Inflammatory macrophage treated with lipopolysaccharide for 4 hours (primary cell): Measurements from ENCODE around the gene DCDC1.

Experiments used
- DNase-seq: peaks from one replicate; pipeline ENCODE4 v3.0.0-alpha.2; 2020

Gene DCDC1

GRCh38 chr11:30893318-30893717, 476.2 kb downstream of the DCDC1 start:
- no peak for DNase-seq

GRCh38 chr11:30889143-30889794, 480.3 kb downstream of the DCDC1 start:
- no peak for DNase-seq

- no peak for DNase-seq
These were observed 490.1 kb downstream of the DCDC1 start for GRCh38 chr11:30879322-30880005.

- DNase-seq, result no peak
These were observed 491.1 kb downstream of the DCDC1 start for GRCh38 chr11:30878400-30878799.

- DNase-seq, result no peak
These were observed 492.7 kb downstream of the DCDC1 start for GRCh38 chr11:30876663-30877396.

GRCh38 chr11:30876228-30876627, 493.3 kb downstream of the DCDC1 start:
- DNase-seq, result no peak

- no peak for DNase-seq
These were observed 493.7 kb downstream of the DCDC1 start for GRCh38 chr11:30875806-30876205.

GRCh38 chr11:30873924-30874610, 495.5 kb downstream of the DCDC1 start:
- DNase-seq, result no peak

- no peak for DNase-seq
These were observed 500.9 kb downstream of the DCDC1 start for GRCh38 chr11:30868626-30869081.

GRCh38 chr11:30863209-30863608, 506.3 kb downstream of the DCDC1 start:
- no peak for DNase-seq

- no peak for DNase-seq
These were observed 508.0 kb downstream of the DCDC1 start for GRCh38 chr11:30861531-30861930.

- no peak for DNase-seq
These were observed 508.5 kb downstream of the DCDC1 start for GRCh38 chr11:30861064-30861463.

GRCh38 chr11:30860146-30860545, 509.4 kb downstream of the DCDC1 start:
- DNase-seq, result no peak

GRCh38 chr11:30859669-30860068, 509.9 kb downstream of the DCDC1 start:
- DNase-seq, result no peak

- DNase-seq, result no peak
These were observed 514.0 kb downstream of the DCDC1 start for GRCh38 chr11:30855383-30856006.

GRCh38 chr11:30853439-30853838, 516.1 kb downstream of the DCDC1 start:
- no peak for DNase-seq

- DNase-seq, result no peak
These were observed 516.9 kb downstream of the DCDC1 start for GRCh38 chr11:30852645-30853044.

- no peak for DNase-seq
These were observed 517.4 kb downstream of the DCDC1 start for GRCh38 chr11:30852091-30852490.

- DNase-seq, result no peak
These were observed 532.3 kb downstream of the DCDC1 start for GRCh38 chr11:30837252-30837651.

- no peak for DNase-seq
These were observed 536.7 kb downstream of the DCDC1 start for GRCh38 chr11:30832831-30833230.

GRCh38 chr11:30830681-30831080, 538.9 kb downstream of the DCDC1 start:
- DNase-seq, result no peak

GRCh38 chr11:30826911-30827310, 542.6 kb downstream of the DCDC1 start:
- DNase-seq, result no peak

- DNase-seq, result no peak
These were observed 543.8 kb downstream of the DCDC1 start for GRCh38 chr11:30825723-30826122.
